SK-N-SH treated with all-trans-retinoic acid at 6 μM for 48 hours (cell line): ENCODE results near the gene SNX30.

Experiments used
- ATAC-seq: fragments of 200-7000 bp; cut with Tn5 transposase; 3 replicates; pipeline ENCODE4 v1.9.1; 2020; ENCODE audit warnings: mild to moderate bottlenecking, moderate library complexity
- ARNTL ChIP-seq: fragments of 450-650 bp; formaldehyde crosslinking; IDR thresholded peaks from 2 replicates; pipeline ENCODE4 v1.5.0; 2020; ENCODE audit warnings: low read depth, mild to moderate bottlenecking, moderate library complexity, borderline replicate concordance
- BACH2 ChIP-seq: fragments of 250-450 bp; sonication (Bioruptor Pico); IDR thresholded peaks from 2 replicates; pipeline ENCODE4 v1.9.0; 2021; ENCODE audit warnings: mild to moderate bottlenecking, borderline replicate concordance
- CREB5 ChIP-seq: fragments of 250-450 bp; sonication (Bioruptor Pico); IDR thresholded peaks from 2 replicates; pipeline ENCODE4 v1.5.1; 2020; ENCODE audit warnings: low read depth, mild to moderate bottlenecking, moderate library complexity
- CSDC2 ChIP-seq: fragments of 250-450 bp; sonication (Bioruptor Pico); IDR thresholded peaks from 2 replicates; pipeline ENCODE4 v1.5.0; 2020; ENCODE audit warnings: mild to moderate bottlenecking, moderate library complexity
- CSRNP3 ChIP-seq: fragments of 250-450 bp; sonication (Bioruptor Pico); IDR thresholded peaks from 2 replicates; pipeline ENCODE4 v1.5.1; 2021; ENCODE audit warnings: mild to moderate bottlenecking, moderate library complexity
- ESRRG ChIP-seq: fragments of 250-450 bp; sonication (Bioruptor Pico); IDR thresholded peaks from 2 replicates; pipeline ENCODE4 v1.6.1; 2021; ENCODE audit warnings: mild to moderate bottlenecking
- GLIS3 ChIP-seq: fragments of 250-450 bp; sonication (Bioruptor Pico); IDR thresholded peaks from 2 replicates; pipeline ENCODE4 v1.5.0; 2020; ENCODE audit warnings: mild to moderate bottlenecking, moderate library complexity
- ISL1 ChIP-seq: fragments of 250-450 bp; sonication (Bioruptor Pico); IDR thresholded peaks from 2 replicates; pipeline ENCODE4 v2.1.2; 2022; ENCODE audit warnings: mild to moderate bottlenecking, moderate library complexity
- OSR1 ChIP-seq: fragments of 250-450 bp; sonication (Bioruptor Pico); IDR thresholded peaks from 2 replicates; pipeline ENCODE4 v1.8.0; 2022; ENCODE audit warnings: moderate library complexity, mild to moderate bottlenecking, inconsistent platforms
- PATZ1 ChIP-seq: fragments of 250-450 bp; sonication (Bioruptor Pico); IDR thresholded peaks from 2 replicates; pipeline ENCODE4 v1.8.0; 2020; ENCODE audit warnings: mild to moderate bottlenecking, moderate library complexity, borderline replicate concordance
- POU6F1 ChIP-seq: fragments of 250-450 bp; sonication (Bioruptor Pico); IDR thresholded peaks from 2 replicates; pipeline ENCODE4 v1.8.0; 2021; ENCODE audit warnings: low read depth, mild to moderate bottlenecking, moderate library complexity, borderline replicate concordance
- RARB ChIP-seq: fragments of 250-450 bp; sonication (Bioruptor Pico); IDR thresholded peaks from 2 replicates; pipeline ENCODE4 v1.8.0; 2021; ENCODE audit warnings: mild to moderate bottlenecking, moderate library complexity
- SNAI2 ChIP-seq: fragments of 250-450 bp; sonication (Bioruptor Pico); IDR thresholded peaks from 2 replicates; pipeline ENCODE4 v1.5.0; 2020; ENCODE audit warnings: mild to moderate bottlenecking, moderate library complexity
- TCF4 ChIP-seq: fragments of 250-450 bp; sonication (Bioruptor Pico); IDR thresholded peaks from 2 replicates; pipeline ENCODE4 v1.8.0; 2021; ENCODE audit warnings: mild to moderate bottlenecking, moderate library complexity, borderline replicate concordance
- TOX ChIP-seq: fragments of 250-450 bp; sonication (Bioruptor Pico); IDR thresholded peaks from 2 replicates; pipeline ENCODE4 v1.8.0; 2021; ENCODE audit warnings: mild to moderate bottlenecking, moderate library complexity, borderline replicate concordance
- TSHZ2 ChIP-seq: fragments of 250-450 bp; sonication (Bioruptor Pico); IDR thresholded peaks from 2 replicates; pipeline ENCODE4 v1.5.0; 2020; ENCODE audit warnings: mild to moderate bottlenecking, moderate library complexity
- ZFP30 ChIP-seq: fragments of 450-650 bp; formaldehyde crosslinking; IDR thresholded peaks from 2 replicates; pipeline ENCODE4 v1.5.0; 2022; ENCODE audit warnings: mild to moderate bottlenecking, moderate library complexity
- ZNF565 ChIP-seq: fragments of 450-650 bp; formaldehyde crosslinking; conservative IDR thresholded peaks from 2 replicates; pipeline ENCODE4 v1.5.0; 2020; ENCODE audit warnings: low read depth, mild to moderate bottlenecking, moderate library complexity
- ZNF70 ChIP-seq: fragments of 450-650 bp; formaldehyde crosslinking; IDR thresholded peaks from 2 replicates; pipeline ENCODE4 v1.5.0; 2020; ENCODE audit warnings: mild to moderate bottlenecking, moderate library complexity
- ZNF8 ChIP-seq: fragments of 450-650 bp; formaldehyde crosslinking; IDR thresholded peaks from 2 replicates; pipeline ENCODE4 v1.5.0; 2020; ENCODE audit warnings: mild to moderate bottlenecking, moderate library complexity

Gene SNX30

GRCh38 chr9:112777914-112778313 lies 27.4 kb downstream of the SNX30 start:
- TF ChIP-seq TOX (CRISPR knock-in tag) (no peak), ZNF8 (CRISPR knock-in tag) (no peak), BACH2 (no peak), ESRRG (no peak), RARB (no peak), CREB5 (CRISPR knock-in tag) (no peak), ZNF70 (no peak), ZNF565 (CRISPR knock-in tag) (no peak), CSDC2 (CRISPR knock-in tag) (no peak), CSRNP3 (CRISPR knock-in tag) (no peak), TSHZ2 (CRISPR knock-in tag) (no peak), ARNTL (no peak), TCF4 (no peak), POU6F1 (CRISPR knock-in tag) (no peak), PATZ1 (no peak), ZFP30 (CRISPR knock-in tag) (no peak), OSR1 (no peak), GLIS3 (CRISPR knock-in tag) (no peak)
- no peak for ATAC-seq

GRCh38 chr9:112780450-112781036 lies 30.0 kb downstream of the SNX30 start:
- ATAC-seq, result peak; percentile 31; the same call in 2 of the 3 replicates
- no peak for TF ChIP-seq ESRRG
- TF ChIP-seq OSR1, result no peak
- TF ChIP-seq BACH2, result no peak
- TF ChIP-seq ZNF70, result no peak
- TF ChIP-seq ZNF565 (CRISPR knock-in tag), result no peak
- no peak for TF ChIP-seq SNAI2
- no peak for TF ChIP-seq ISL1
- TF ChIP-seq ARNTL, result no peak
- TF ChIP-seq GLIS3 (CRISPR knock-in tag), result no peak

- ATAC-seq, result no peak
- TF ChIP-seq TSHZ2 (CRISPR knock-in tag) (no peak), ZNF8 (CRISPR knock-in tag) (no peak), SNAI2 (no peak), CSRNP3 (CRISPR knock-in tag) (no peak)
These were observed 31.7 kb downstream of the SNX30 start for GRCh38 chr9:112782218-112782617.
